ENCODE measurements around the gene ARMC6.

DNA sequence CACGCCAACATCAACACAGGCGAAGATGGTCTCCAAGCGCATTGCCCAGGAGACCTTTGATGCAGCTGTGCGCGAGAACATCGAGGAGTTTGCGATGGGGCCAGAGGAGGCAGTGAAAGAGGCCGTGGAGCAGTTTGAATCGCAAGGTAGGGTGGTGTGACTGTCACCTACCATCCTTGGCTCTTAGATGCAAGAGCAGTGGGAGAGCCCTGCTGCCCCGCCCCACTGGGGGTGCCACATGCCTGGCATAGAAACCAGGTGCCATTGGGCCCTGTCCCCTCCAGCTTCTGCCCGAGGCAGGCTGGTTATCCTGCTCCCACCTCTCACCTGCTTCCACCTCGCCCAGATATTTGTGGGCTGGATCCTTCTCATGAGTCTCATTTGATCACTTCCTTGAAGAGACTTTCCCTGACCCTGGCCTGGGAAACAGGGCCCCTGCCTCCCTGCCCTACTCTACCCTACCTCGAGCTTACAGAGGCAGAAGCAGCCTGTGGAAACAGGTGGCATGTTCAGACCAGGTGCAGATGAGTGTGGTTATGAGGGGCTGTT, 9.4 kb downstream of the ARMC6 start:
- TF ChIP-seq, protein P1, sequence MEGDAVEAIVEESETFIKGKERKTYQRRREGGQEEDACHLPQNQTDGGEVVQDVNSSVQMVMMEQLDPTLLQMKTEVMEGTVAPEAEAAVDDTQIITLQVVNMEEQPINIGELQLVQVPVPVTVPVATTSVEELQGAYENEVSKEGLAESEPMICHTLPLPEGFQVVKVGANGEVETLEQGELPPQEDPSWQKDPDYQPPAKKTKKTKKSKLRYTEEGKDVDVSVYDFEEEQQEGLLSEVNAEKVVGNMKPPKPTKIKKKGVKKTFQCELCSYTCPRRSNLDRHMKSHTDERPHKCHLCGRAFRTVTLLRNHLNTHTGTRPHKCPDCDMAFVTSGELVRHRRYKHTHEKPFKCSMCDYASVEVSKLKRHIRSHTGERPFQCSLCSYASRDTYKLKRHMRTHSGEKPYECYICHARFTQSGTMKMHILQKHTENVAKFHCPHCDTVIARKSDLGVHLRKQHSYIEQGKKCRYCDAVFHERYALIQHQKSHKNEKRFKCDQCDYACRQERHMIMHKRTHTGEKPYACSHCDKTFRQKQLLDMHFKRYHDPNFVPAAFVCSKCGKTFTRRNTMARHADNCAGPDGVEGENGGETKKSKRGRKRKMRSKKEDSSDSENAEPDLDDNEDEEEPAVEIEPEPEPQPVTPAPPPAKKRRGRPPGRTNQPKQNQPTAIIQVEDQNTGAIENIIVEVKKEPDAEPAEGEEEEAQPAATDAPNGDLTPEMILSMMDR (IDR thresholded peaks at IDR 0.05) = no peak
- TF ChIP-seq POLR2A (IDR thresholded peaks at IDR 0.05) = no peak
